GM12875 (cell line): ENCODE data around the gene RGS12.

Source experiments
- H3K4me3 ChIP-seq: one replicate; pipeline ENCODE4 v1.5.1; 2011; ENCODE audit warnings: low read depth, low read length, control low read depth
- CTCF ChIP-seq: IDR thresholded peaks from 2 replicates; pipeline ENCODE4 v1.5.1; 2011; ENCODE audit warnings: low read depth, mild to moderate bottlenecking, control low read depth, inconsistent platforms, low read length, moderate library complexity, borderline replicate concordance; ENCODE audit not compliant: insufficient read depth

Gene RGS12

GRCh38 chr4:3301450-3302172, 8.8 kb downstream of the RGS12 start:
- TF ChIP-seq CTCF, result no peak
- H3K4me3 ChIP-seq, result no peak overlapping the region

- no peak for TF ChIP-seq CTCF
- no peak overlapping the region for H3K4me3 ChIP-seq
Measured at GRCh38 chr4:3302173-3302785, 9.5 kb downstream of the RGS12 start.

- H3K4me3 ChIP-seq, result no peak overlapping the region
- no peak for TF ChIP-seq CTCF
Measured at GRCh38 chr4:3302786-3303564, 10.2 kb downstream of the RGS12 start.

- no peak overlapping the region for H3K4me3 ChIP-seq
- no peak for TF ChIP-seq CTCF
Measured at GRCh38 chr4:3303565-3303824, 10.7 kb downstream of the RGS12 start.

DNA sequence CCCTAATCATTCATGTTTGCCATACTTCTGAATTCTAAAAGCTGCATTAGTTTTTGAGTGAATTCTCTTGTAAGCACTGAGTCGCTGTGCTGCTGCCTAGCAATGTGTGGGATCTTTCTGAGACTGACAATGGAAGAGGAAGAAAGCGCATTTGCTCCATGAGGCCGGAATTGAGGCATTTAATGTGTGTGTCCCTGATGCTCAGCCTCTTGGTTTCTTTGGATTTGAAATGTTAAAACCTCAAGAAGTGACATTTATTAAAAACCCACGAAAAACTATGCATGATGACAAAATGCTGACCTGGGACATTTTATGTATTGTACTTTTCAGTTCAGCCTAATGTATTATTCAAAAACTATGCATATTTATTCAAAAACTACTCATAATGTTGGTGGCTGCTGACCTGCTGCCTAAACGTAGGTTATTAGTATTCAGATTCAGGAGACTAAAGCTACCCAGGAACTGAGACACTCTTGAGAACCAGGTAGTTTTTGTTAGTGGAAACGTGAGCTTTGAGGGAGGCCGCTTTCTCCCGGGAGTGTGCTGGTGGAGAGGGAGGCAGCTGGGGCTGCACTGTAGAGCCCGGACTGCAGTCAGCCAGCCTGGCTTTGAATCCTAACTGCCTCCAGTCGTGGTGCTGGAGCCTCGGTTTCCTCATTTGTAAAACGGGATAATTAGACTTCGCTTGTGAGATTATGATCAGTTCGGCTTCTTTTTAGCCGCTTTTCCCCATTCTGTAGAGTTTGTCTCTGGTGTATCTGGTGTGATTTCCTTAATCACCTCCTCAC, 11.3 kb downstream of the RGS12 start:
- no peak for TF ChIP-seq CTCF
- no peak overlapping the region for H3K4me3 ChIP-seq

GRCh38 chr4:3304831-3305609, 12.2 kb downstream of the RGS12 start:
- no peak overlapping the region for H3K4me3 ChIP-seq
- TF ChIP-seq CTCF, result no peak
